CD4-positive, alpha-beta T cell treated with Interleukin-6 at 100 ng/mL for 8 hours (primary cell): ENCODE data around the gene WT1.
"Not testable (repeated sequence)": the region's sequence is repeated elsewhere in the genome, so short reads cannot be mapped to it uniquely, and the experiment has no call there.

ENCODE experiments used
- DNase-seq: peaks from one replicate; pipeline ENCODE4 v3.0.0-alpha.2; 2020; ENCODE audit warnings: mixed read lengths, low spot score

Gene WT1

DNA sequence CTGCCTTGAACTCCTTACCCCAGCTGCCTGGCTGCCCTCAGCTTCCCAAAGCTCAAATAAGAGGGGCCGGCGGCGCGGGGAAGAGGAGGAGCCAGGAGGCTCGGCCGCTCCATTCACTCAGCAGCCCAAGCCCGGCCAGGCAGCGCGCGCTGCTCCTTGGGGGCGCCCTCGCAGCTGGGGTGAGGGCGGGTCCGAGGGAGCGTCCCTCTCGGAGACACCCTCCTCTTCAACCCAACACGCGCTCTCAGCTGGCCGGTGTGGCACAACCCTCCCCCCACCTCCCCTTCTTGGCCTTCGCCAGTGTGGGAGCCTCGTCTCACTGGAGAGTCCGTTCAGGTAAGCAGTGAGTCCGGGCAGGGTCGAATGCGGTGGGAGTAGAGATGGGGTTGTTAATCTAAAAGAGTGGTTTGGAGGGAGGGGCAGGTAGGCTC, at the start of gene WT1:
Gene WT1 (minus strand): TSS at position 29 of the 431 bp plus-strand sequence.
- DNase-seq, result no peak

DNA sequence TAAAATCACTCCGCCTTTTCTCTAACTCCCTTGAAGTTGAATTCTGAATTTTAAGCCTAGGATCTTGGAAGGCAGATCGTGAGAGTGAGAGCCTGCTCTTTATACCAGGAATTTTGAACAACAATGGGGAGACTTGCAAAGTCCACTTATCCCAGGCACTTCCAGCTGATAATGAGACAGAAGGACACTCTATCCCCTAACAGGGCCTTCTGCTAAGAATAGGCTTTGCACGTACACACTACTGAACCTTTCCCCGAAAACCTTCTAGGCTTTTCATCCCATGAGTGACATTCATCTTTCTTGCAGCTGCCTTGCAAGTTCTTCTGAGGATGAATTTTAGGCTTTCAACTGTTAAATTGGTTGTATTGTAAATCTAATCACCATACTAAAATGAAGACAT, 44.0 kb upstream of the WT1 start:
- DNase-seq, result no peak

DNA sequence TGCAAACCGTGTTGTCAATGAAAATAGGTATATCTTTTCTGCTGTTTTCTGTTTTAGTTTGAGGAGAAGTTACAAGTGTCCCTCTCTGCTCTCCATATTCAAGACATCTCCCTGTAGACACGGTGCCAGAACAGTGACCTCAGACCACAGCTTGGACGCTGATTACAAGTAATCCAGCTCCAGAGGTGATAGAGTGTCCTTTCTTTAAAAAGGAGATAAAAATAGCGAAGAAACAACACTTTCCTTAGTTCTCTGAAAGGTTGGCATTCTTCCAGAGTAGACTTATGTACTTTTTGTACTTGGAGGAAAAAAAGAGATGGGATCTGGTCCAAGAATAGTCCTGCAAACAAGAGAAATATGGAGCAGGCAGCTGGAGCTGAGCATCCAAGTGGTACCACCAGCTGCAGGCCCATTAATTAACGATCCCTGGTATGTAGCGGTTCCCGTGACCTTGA, 43.0 kb upstream of the WT1 start:
- DNase-seq, result no peak

GRCh38 chr11:32473282-32473909, 38.1 kb upstream of the WT1 start:
- no peak for DNase-seq

DNA sequence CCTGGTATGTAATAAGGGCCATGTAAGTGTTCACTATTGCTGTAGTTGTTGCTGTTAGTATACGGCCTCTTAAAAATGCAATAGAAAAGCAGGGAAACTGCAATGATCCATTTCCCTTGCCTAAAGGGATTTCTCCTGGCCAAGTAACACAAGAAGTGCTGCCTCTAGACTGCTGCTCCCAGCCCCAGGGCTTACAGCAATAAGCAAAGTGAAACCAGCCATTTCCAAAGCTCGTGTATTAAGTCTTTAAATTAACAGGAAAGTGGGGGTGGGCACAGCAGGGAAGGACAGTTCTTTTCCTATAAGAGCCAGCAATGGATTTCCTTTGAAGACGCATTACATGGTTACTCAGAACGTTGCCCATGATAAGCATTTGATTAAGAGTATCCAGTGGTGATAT, 36.9 kb upstream of the WT1 start:
- no peak for DNase-seq

- not testable (repeated sequence) for DNase-seq
Observed at GRCh38 chr11:32471544-32471943, 36.2 kb upstream of the WT1 start.

GRCh38 chr11:32469791-32470190, 34.5 kb upstream of the WT1 start:
- no peak for DNase-seq

DNA sequence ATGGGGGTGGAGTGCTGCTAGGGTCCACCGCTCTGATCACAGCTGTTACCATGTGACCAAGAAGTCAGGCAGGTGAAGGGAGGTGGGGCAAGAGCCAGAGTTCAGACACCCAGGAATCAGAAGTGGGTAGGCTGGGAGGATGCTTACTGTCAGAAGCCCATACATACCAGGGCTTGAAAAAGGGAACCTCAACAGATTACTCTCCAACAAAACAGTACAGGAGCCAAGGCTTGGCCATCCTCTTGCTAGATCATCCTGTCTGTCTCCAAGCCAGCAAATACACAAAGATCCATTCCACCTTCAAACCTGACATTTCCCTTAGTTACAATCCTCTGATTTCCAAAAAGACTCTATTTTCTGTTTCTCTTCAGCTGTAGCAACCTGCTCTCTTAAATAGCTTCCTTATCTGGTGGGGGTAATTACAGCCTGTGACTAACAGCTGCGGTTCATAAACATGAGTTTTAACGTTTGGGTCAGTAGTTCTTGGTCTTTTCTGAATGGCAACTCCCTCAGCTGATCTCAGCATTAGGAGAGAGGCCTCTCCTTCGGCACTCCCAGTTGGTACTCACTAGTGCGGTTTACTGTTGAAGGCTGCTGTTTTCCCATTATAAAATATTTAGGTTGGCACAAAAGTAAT, 31.1 kb upstream of the WT1 start:
- no peak for DNase-seq

DNA sequence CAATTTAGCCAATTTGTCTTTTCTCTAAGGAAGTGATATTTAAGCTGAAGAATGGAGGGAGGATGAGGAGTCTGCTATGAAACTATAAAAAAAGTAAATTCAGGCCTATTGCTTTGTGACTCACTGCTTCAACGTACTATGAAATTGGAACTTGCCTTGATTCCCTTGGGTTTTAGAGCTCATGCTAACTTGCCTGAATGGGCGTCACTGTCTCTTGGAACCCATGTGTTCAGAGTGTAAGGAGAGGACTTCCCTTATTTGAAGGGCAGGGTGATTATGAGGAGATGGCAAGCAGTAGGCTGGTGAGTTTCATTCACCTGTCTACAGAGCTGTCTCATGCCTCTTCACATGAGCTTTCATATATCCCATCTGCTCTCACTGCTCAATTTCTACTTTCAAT, 28.7 kb upstream of the WT1 start:
- DNase-seq, result no peak

DNA sequence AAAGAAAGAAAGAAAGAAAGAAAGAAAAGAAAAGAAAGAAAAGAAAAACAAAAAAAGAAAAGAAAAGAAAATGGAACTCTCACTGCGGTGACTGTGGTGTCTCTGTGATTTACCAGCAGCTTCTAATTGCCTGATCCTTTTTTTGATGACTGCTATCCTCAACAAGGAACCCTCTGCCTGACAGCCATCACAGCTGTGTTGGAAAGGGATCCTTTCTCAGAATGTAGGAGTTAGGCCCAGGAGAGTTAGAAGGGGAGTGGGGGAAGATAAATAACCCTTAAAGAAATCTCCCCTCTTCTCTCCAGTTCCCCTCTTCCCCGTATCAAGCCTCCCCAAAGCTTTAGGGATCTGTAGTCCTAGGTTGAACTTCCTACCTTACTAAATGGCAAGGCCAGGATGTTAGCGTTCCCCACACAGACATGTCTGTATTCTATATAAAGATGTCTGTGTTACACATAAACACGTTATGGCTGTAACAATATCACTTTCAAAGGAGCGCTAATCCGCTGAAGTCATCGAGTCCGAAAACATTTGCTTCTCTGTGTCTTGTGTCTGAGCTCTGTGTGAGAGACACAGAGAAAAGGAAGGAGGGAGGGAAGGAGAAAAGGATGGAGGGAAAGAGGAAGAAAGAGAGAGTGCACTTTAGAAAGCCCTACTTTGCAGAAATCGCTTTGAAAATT, 26.8 kb upstream of the WT1 start:
- DNase-seq, result no peak

- DNase-seq, result no peak
Observed at GRCh38 chr11:32456864-32457263, 21.5 kb upstream of the WT1 start.

DNA sequence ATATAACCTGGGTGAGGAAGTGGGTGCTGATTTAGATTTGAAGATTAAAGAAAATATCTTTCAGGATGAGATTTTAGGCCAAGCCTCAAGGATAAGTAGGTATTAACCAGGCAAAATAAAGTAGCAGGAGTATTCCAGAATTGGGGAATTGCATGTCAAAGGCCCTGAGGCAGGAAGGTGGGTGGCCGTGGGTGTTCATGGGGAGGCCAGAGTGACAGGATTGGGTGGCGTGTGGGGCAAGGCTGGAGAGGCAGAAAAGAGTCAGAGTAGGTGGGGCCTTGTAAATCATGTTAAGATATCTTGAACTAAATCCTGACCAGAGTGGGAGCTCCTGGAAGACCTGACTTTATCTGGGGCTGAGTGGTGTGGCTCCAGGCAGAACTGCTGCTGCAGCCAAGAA, 19.7 kb upstream of the WT1 start:
- DNase-seq, result no peak

DNA sequence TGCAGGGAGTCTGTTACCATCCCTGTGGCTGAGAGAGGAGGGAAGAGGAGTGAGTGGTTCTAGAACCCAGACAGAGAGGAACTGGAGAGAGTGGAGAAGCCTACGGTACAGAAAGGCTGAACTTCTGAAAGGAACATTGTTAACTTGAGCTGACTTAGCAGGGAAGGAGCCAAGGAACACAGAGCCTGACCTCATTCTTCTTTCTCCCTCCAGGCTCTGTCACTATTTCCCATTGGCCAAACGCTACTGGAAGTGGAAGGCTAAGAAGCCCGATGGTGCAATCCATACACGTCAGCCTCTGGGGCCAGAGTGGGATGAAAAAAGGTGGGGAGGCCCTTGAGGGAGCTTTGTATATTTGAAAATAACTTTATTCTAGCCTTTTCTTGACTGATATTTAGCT, 16.5 kb upstream of the WT1 start:
- no peak for DNase-seq

- DNase-seq, result no peak
Observed at GRCh38 chr11:32450372-32450771, 15.0 kb upstream of the WT1 start.

DNA sequence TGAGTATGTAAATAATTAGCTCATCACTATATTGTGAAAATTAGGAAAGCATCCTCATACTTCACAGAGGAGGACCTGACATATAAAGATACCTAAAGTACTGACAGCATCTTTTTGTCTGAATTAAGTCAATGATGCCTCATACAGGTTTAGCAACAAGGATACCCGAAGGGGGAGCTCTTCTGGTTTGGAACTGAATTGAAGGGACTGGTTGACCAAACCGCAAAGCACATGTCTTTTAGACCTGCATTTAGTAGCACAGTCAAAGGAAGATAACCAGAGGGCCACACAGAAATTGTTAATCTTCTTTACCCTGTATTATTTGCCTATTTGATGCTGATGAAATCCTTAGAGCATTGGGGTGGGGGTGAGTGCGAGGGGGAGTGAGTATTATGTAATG, 12.9 kb upstream of the WT1 start:
- no peak for DNase-seq

DNA sequence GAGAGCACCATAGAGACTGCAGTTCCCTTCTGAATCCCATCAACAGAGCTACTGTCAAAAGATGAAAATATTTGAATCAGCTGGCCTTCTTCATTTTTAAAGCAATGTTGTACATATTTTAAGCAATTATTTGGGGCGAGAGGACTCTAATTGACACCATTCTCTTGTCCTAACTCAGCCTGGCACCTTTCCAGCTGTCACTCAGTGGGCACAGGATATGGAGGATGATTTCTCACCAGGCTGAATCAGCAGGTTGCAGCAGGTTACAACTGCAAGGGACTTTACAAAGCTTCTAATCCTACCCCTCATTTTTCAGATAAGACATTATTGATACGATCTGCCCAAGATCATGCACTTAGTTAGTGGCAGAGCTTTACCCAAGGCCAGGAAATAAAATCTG, 11.9 kb upstream of the WT1 start:
- no peak for DNase-seq

GRCh38 chr11:32446227-32446626, 10.9 kb upstream of the WT1 start:
- DNase-seq, result no peak

- DNase-seq, result no peak
Observed at GRCh38 chr11:32444186-32444585, 8.8 kb upstream of the WT1 start.

- no peak for DNase-seq
Observed at GRCh38 chr11:32440916-32441315, 5.6 kb upstream of the WT1 start.

GRCh38 chr11:32440312-32440908, 5.1 kb upstream of the WT1 start:
- DNase-seq, result no peak

DNA sequence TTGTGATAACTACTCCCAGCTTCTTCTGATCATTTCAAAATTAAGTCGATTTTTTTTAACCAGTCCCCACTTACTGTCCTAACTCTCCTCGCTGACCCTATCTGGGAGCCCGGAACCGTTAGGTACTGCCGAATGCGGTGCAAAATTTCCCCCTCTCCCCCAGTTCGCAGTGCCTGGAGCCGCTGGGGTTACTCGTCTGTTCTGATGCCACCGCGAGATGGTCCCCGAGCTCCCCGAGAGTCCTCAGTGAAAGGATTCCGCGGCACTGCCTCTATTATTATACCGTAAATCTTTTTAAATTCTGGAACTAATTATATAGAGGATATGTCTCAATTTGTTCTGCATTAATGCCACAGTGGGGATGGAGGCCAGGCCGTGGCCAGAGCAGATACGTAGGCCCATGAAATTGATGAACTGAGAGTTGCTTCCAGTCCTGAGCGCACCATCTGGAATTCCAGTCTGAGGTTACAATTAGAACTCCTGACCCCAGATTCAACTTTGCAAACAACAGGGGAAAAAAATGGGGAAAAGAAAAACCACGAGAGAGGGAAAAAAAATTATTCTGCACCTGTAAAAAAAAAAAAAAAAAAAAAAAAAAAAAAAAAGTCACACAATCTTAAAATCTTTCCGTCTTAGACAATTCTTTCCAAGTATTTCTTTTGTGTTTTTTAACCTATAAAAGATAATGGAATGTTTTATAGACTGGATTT, 4.3 kb upstream of the WT1 start:
- no peak for DNase-seq

DNA sequence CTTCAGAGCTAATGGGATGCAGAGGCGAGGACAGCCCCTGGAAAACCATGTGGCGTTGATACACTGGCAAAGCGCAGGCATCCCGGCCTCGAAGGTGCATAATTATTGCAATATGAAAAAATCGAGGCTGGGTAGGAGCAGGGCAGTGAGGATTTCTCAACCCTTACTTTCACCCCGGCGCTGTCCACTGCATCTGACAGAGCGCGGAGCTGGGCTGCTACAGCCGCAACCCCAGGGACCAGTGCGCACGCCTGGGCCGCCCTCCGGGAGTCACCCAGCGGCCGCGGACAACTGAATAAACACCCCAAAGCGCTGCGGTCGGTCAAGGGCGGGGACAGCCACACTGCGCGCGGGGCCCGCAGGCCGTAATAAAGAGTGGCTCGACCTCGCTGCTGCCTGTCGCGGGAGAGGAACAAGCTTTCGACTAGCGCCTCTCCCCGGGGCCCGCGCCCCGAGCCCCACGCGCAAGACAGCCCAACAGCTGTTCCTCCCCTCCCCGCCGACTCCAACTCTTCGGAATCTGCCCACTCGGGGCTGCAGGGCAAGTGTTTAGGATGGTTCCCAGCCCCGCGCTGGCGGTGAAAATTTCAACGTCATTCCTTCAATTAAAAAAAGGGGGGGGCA, 3.6 kb upstream of the WT1 start:
- no peak for DNase-seq
